GM20000 (cell line): ENCODE results near the gene PRKRA.

Experiments used
- DNase-seq: peaks from one replicate; pipeline ENCODE4 v3.0.0; 2012; ENCODE audit warnings: low spot score
- CTCF ChIP-seq: IDR thresholded peaks from 2 replicates; pipeline ENCODE4 v1.5.1; 2012; ENCODE audit warnings: mild to moderate bottlenecking, control low read depth; ENCODE audit errors: extremely low read depth, missing control alignments

PRKRA gene

GRCh38 chr2:178412047-178412446 is 38.9 kb downstream of the PRKRA start:
- no peak for TF ChIP-seq CTCF
- no peak for DNase-seq

GRCh38 chr2:178409261-178409660 is 41.7 kb downstream of the PRKRA start:
- TF ChIP-seq CTCF, result no peak

GRCh38 chr2:178404368-178404767 is 46.6 kb downstream of the PRKRA start:
- TF ChIP-seq CTCF, result no peak
- peak; percentile 78 for DNase-seq

More at GRCh38 chr2:178409261-178409660, 41.7 kb downstream of the PRKRA start:
- no peak for DNase-seq

GRCh38 chr2:178403671-178404306 is 47.2 kb downstream of the PRKRA start:
- DNase-seq, result no peak
- TF ChIP-seq CTCF, result no peak

GRCh38 chr2:178401994-178402437 is 49.0 kb downstream of the PRKRA start:
- no peak for DNase-seq
- TF ChIP-seq CTCF, result no peak

- TF ChIP-seq CTCF, result peak; percentile 59
- DNase-seq, result peak; percentile 42
These were observed 53.9 kb downstream of the PRKRA start for GRCh38 chr2:178397002-178397605.

- TF ChIP-seq CTCF, result no peak
- no peak for DNase-seq
These were observed 54.9 kb downstream of the PRKRA start for GRCh38 chr2:178395941-178396570.
